Right renal pelvis (tissue), 4 donors: ENCODE measurements around the gene DHRS9. TPM values are rescaled to one million over a fixed set of nuclear protein-coding genes. Genes with fewer than 3 reads are reported as not detected.
A peak's percentile ranks its signal among the peaks of the same experiment; 100 is the strongest.

ENCODE experiments used
- DNase-seq, 4 donors: peaks; one replicate each; pipeline ENCODE4 v3.0.0-alpha.2; 2013; ENCODE audit warnings: low read depth in 4 of 4, low spot score in 3 of 4, missing footprints in 1 of 4
- polyA plus RNA-seq, 4 donors: library from polyadenylated mRNA; unstranded; fragments of 120-200 nt; gene quantifications; one replicate each; pipeline ENCODE4 v1.2.1, GENCODE V29; 2013; ENCODE audit not compliant: insufficient read length in 4 of 4

Gene DHRS9
- polyA plus RNA-seq, 4 donors: 0.08 to 1.6 (median 0.69) TPM

DNA sequence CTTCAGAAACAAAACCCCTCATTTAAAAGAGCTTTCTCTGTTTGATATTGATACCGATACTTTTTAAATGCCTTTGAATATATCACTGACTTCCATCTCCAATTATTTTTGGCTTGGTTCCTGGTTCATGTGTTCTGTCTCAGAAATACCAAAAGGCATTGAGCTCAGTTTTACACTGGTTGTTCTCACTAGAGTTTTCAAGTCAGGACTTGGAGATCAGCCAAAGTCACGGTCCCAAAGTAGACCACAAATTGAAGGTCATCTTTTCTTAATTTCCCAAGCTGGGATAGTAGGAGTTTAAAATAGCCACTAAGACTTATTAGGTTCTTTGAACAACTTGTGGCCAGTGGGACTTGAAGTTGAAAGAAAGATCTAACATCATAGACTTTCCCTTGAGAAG lies 24.2 kb downstream of the DHRS9 start:
- DNase-seq: no peak

DNA sequence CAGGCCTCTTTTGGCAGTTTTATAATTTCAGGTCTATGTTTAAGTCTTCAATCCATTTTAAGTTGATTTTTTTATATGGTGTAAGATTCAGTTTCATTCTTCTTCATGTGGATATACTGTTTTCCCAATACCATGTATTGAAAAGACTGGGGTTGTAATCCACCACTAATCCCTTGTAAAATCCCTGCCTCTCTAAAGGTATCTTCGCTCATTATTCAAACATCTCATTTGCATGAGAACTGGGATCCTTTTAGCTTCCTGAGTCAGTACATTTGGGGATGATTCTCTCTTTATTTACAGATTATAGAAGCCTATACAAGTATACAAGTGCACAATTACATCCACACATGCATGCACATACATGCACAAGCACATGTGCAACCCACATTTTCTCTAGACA lies 25.3 kb downstream of the DHRS9 start:
- no peak for DNase-seq

- DNase-seq: no peak
These were observed 26.3 kb downstream of the DHRS9 start for GRCh38 chr2:169095621-169096105.

DNA sequence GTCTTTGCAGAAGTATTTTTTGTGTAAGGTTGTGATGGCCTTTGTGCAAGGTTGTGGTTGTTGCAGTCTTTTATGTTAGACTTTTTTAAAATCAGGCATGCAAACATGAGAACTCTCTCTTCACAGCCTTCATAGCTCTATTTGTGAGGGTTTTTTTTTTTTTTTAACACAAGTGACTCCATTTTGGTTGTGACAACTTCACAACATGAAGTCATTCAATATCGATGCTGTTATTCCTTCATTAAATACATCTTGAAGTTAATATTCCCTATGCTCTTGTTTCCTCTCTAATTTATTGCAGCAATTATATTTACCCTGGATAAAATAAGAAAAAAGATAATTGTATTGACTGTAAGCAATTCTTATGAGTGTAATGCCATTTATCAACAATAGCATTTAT lies 35.5 kb downstream of the DHRS9 start:
- no peak for DNase-seq

- DNase-seq: no peak
These were observed 36.1 kb downstream of the DHRS9 start for GRCh38 chr2:169105476-169105875.

DNA sequence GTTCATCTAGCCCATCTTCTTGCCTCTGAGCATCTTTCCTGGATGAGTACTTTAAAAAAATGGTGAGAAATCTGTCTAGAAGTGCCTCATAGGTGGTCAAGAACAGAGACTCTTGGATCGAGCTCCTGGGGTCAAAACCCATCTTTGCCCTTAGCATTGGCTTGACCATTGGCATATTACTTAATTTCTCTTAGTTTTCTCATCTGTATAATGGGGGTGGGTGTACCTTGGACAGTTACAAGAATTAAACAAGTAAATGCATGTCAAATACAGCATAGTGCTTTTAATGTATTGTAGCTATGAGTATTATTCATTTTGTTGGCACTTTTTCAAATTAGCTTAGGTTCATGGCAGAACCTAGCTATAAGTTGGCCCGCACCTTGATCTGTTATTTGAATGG lies 36.8 kb downstream of the DHRS9 start:
- no peak for DNase-seq

- no peak for DNase-seq
These were observed 37.5 kb downstream of the DHRS9 start for GRCh38 chr2:169106563-169107545.

- DNase-seq: no peak
These were observed 38.3 kb downstream of the DHRS9 start for GRCh38 chr2:169107645-169108044.

DNA sequence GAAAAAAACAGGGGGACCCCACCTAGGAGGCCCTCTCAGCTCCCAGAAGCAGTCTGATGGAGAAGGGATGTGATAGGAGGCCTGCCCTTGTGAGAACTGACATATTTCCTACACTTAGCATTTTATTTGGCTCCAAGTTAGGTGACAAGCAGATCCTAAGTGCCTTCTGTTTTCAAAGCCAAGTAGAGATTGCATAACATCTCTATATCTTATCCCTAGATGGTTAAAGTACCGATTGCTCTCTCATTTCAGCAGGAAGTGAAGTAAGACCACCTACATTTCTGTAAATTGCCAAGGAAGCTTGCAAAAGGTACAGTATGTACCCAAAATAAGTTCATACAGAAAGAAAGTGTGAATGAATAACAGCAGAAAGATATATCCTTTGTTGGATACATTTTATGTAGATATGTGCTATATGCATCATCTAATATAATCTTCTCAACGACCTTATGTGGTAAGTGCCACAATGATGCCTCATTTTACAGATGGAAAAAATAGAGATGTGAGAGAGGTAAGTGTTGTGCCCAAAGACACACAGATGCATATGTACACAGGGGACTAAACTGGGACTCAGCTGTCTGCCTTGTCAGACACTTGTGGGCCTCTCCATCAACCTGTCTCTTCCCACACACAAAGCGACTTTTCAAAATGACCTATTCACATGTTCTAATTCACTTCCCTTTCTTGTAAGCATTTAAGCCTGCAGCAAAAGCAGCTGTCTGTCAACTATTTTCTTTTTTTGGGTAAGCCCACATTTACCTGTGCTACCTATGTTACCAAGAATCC lies 38.9 kb downstream of the DHRS9 start:
- no peak for DNase-seq

- DNase-seq: peak; percentile 60 to 70 (median 64)
These were observed 40.4 kb downstream of the DHRS9 start for GRCh38 chr2:169109502-169110409.

DNA sequence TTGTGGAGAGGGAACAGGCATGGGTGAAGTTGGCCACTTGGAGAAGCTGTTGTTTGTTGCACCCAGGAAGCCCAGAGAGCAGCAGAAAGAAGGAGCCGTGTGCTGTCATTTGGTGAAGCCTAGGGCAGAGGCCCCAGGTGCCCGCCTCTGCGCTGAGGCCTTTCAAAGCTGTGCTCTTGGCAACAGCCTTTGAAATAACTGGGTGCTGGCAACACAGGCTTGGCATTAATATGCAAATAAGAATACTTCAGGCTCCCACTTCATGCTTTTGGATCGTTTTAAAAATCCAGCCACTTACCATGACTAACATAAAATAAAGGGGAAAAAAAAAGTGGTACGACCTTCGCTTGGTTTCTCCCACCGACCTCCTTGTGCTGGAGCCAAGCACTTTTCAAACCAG lies 41.1 kb downstream of the DHRS9 start:
- DNase-seq: no peak

GRCh38 chr2:169110916-169111315 lies 41.6 kb downstream of the DHRS9 start:
- no peak for DNase-seq

GRCh38 chr2:169112841-169113240 lies 43.5 kb downstream of the DHRS9 start:
- DNase-seq: no peak

- DNase-seq: no peak
These were observed 44.7 kb downstream of the DHRS9 start for GRCh38 chr2:169114056-169114455.

GRCh38 chr2:169116327-169116726 lies 47.0 kb downstream of the DHRS9 start:
- no peak for DNase-seq

GRCh38 chr2:169116993-169117392 lies 47.6 kb downstream of the DHRS9 start:
- DNase-seq: no peak

DNA sequence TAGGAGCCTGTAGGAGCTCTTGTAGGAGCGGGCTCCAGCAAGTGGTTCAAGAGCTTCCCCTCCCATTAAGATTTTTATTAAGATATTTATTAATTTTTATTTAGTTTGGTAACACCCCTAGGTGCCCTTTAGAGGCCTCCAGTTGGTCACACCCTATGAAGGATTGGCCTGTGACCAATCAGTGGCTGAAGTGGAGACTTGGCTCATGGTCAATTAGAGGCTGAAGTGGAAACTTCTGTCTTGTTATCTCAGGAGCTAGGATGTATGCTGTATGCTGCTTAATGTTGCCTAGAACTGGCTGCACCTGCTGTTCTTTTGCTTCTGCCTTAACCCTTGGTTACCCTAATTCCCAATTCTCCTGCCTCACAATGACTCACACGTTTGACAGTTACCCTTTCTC lies 48.7 kb downstream of the DHRS9 start:
- no peak for DNase-seq

DNA sequence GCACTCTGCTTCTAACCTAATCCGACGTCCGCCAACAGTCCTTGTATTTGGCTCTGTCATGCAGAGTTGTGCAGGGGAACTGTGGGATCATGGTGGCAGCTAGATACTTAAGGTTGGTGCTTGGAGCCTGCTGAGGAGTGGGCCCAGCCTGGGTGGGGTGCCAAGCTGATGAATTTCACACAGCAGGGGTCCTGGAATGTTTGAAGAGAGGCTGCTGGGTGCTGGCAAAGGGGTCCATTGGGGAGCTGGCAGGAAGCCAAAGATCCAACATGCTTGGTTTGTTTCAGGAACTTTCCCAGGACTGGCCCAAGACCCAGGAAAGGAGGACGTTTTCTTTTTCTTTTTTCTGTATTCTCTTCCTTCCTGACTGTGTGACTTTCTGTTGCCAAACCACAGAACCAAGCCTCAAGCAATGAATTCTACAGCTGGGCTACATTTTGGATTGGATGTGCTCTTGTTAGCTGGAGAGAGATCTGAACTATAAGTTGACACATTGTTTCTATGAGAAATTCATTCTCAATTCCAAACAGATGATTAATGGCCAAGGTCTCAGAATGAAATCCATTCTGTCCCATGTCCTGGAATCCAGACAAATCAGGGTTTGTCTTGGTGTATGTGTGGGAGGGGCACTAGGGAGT lies 49.9 kb downstream of the DHRS9 start:
- no peak for DNase-seq

- DNase-seq: no peak
These were observed 50.5 kb downstream of the DHRS9 start for GRCh38 chr2:169119851-169120250.

- DNase-seq: no peak
These were observed 60.4 kb downstream of the DHRS9 start for GRCh38 chr2:169129703-169130243.
